ENCODE measurements around the gene ELF1. TPM values are rescaled to one million over a fixed set of nuclear protein-coding genes. Genes with fewer than 3 reads are reported as not detected.

Gene ELF1
- total RNA-seq: 10 to 100 TPM; 40.7 to 41.3 TPM
- 10 to 100 TPM; 20.7 to 26.9 TPM for polyA plus RNA-seq (ENCODE audit: insufficient read length in 2 of 2)
- long read RNA-seq, donor 1, partial matches to known transcripts: 25 of 44 reads
- long read RNA-seq, donor 1, other reads (novel, unspliced or antisense): 19 of 44 reads
- long read RNA-seq, donor 2: 0 reads
- long read RNA-seq, donor 3: 0 reads
- long read RNA-seq, donor 4, partial matches to known transcripts: 7 of 7 reads
- long read RNA-seq, donor 4, other reads (novel, unspliced or antisense): 0 of 7 reads

- WGBS (ENCODE audit: insufficient coverage): 75% methylated on average over 1 of the region's 4 CpGs
- Histone ChIP-seq H3K36me3 (ENCODE audit: control insufficient read depth, insufficient read depth, low read length) (no peaks in the 10 kb centered on the region), H3K27ac (ENCODE audit: low read depth, low read length) (no peak within 1 kb of the TSS), H3K9me3 (ENCODE audit: control insufficient read depth, insufficient read depth, low read length) (no peaks in the 10 kb centered on the region), H3K4me1 (ENCODE audit: control insufficient read depth, insufficient read depth, low read length) (no peaks in the 10 kb centered on the region), H3K4me3 (ENCODE audit: low read depth, low read length) (no peak within 1 kb of the TSS), H3K27me3 (ENCODE audit: control insufficient read depth, insufficient read depth, low read length) (no peaks in the 10 kb centered on the region)
- peak in 1 of 6 donors; percentile 4 for DNase-seq (ENCODE audit: low read depth in 4 of 6, low spot score in 6 of 6)
Observed at GRCh38 chr13:41019011-41019487, at the start of gene ELF1. Gene ELF1, minus strand, starts transcription at chr13:41019316. Its CDS starts 37,262 bp downstream, at chr13:40982054.

DNA sequence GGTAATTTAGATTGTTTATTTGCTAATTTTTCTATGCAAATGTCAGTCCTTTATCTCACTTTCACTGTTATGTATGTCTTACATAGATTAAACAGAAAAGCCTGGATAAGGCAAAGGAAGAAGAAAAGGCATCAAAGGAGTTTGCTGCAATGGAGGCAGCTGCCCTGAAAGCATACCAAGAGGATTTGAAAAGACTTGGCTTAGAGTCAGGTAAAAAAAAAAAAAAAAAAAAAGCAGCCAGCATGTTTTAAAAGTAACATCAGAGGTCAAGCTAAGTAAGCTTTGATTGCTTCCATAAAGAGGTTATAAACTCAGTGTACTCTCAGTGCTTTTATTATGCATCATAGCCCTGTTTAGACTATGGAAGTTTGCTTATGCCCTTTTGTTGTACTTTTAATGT lies 46.0 kb upstream of the ELF1 start:
- no peaks in the 10 kb centered on the region for H3K9me3 ChIP-seq (ENCODE audit: control insufficient read depth, insufficient read depth, low read length)
- DNase-seq (ENCODE audit: low read depth in 4 of 6, low spot score in 6 of 6): peak in 2 of 6 donors; percentile 6 to 15
- H3K27ac ChIP-seq (ENCODE audit: low read depth, low read length): peak overlapping the region; percentile 19
- no peaks in the 10 kb centered on the region for H3K27me3 ChIP-seq (ENCODE audit: control insufficient read depth, insufficient read depth, low read length)
- peaks cover 17% of the 10 kb centered on the region for H3K36me3 ChIP-seq (ENCODE audit: control insufficient read depth, insufficient read depth, low read length)
- H3K4me1 ChIP-seq (ENCODE audit: control insufficient read depth, insufficient read depth, low read length): no peaks in the 10 kb centered on the region
- H3K4me3 ChIP-seq (ENCODE audit: low read depth, low read length): no peak overlapping the region

GRCh38 chr13:41064493-41064892 lies 45.4 kb upstream of the ELF1 start:
- H3K4me3 ChIP-seq (ENCODE audit: low read depth, low read length): no peak overlapping the region
- H3K27me3 ChIP-seq (ENCODE audit: control insufficient read depth, insufficient read depth, low read length): no peaks in the 10 kb centered on the region
- no peaks in the 10 kb centered on the region for H3K4me1 ChIP-seq (ENCODE audit: control insufficient read depth, insufficient read depth, low read length)
- H3K36me3 ChIP-seq (ENCODE audit: control insufficient read depth, insufficient read depth, low read length): peaks cover 13% of the 10 kb centered on the region
- H3K27ac ChIP-seq (ENCODE audit: low read depth, low read length): peak overlapping the region; percentile 19
- no peaks in the 10 kb centered on the region for H3K9me3 ChIP-seq (ENCODE audit: control insufficient read depth, insufficient read depth, low read length)
- no peak for DNase-seq (ENCODE audit: low read depth in 4 of 6, low spot score in 6 of 6)
- WGBS (ENCODE audit: insufficient coverage): no CpG with 5 or more reads among the region's 2 CpGs

GRCh38 chr13:41061914-41062837 lies 43.1 kb upstream of the ELF1 start:
- peaks cover 4% of the 10 kb centered on the region for H3K36me3 ChIP-seq (ENCODE audit: control insufficient read depth, insufficient read depth, low read length)
- peaks cover 5% of the 10 kb centered on the region for H3K4me1 ChIP-seq (ENCODE audit: control insufficient read depth, insufficient read depth, low read length)
- H3K9me3 ChIP-seq (ENCODE audit: control insufficient read depth, insufficient read depth, low read length): no peaks in the 10 kb centered on the region
- peak in 4 of 6 donors; percentile 2 to 54 (median 40) for DNase-seq (ENCODE audit: low read depth in 4 of 6, low spot score in 6 of 6)
- H3K27ac ChIP-seq (ENCODE audit: low read depth, low read length): peak overlapping the region; percentile 100
- H3K4me3 ChIP-seq (ENCODE audit: low read depth, low read length): peak overlapping the region; percentile 98
- no peaks in the 10 kb centered on the region for H3K27me3 ChIP-seq (ENCODE audit: control insufficient read depth, insufficient read depth, low read length)
- WGBS (ENCODE audit: insufficient coverage): under 1% methylated on average over 14 of the region's 24 CpGs

DNA sequence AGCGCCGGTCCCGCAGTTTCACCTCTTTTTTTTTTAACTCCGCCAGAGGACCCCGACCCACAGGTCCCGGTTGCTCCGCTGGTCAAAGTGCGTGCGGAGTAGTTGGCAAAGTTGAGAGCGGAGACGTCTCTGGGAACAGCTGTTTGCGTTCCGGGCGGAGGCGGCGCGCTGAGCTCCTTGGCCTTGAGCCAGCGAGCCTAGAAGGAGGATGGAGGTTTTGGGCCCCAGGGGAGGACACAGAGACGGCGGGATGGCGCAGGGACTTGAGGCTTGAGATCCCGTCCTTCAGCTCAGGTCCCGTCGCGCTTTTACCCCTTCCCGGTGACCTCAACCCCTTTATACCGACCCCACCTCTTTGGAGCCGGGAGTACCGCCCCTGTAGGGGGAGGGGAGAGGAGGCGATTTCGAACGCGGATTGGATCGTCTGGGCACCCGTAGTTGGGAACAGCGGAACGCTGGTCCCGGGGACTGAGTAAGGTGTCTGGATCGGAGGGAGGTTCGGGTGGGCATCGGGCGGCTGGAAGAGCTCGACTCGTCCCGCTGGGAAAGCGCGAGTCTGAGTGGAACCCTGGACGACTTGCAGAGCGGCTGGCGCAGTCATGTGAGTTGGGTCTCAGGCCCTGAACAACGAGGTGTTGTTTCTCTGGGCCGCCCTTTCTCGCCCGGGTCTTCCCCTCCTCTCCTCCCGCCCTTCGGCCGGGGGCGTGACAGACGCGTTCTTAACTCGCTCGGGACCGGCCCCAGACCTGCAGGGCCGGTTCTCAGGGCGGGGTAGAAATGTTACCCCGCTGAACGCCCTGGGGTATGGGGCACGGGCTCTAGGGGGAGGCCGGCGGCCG lies 42.2 kb upstream of the ELF1 start, which contains the start of gene WBP4:
Gene WBP4, plus strand, starts transcription at position 435 of the 839 bp plus-strand sequence. Its CDS starts 165 bp downstream, at position 600.
- WGBS (ENCODE audit: insufficient coverage): under 1% methylated on average over 63 of the region's 71 CpGs
- peak; percentile 93 to 99 (median 98) for DNase-seq (ENCODE audit: low read depth in 4 of 6, low spot score in 6 of 6)
- Histone ChIP-seq H3K27ac (ENCODE audit: low read depth, low read length) (peak within 1 kb of the TSS; percentile 100), H3K4me1 (ENCODE audit: control insufficient read depth, insufficient read depth, low read length) (peaks cover 5% of the 10 kb centered on the region), H3K4me3 (ENCODE audit: low read depth, low read length) (peak within 1 kb of the TSS; percentile 98), H3K9me3 (ENCODE audit: control insufficient read depth, insufficient read depth, low read length) (no peaks in the 10 kb centered on the region), H3K27me3 (ENCODE audit: control insufficient read depth, insufficient read depth, low read length) (no peaks in the 10 kb centered on the region), H3K36me3 (ENCODE audit: control insufficient read depth, insufficient read depth, low read length) (no peaks in the 10 kb centered on the region)

- WGBS (ENCODE audit: insufficient coverage): 0% methylated on average over 35 of the region's 35 CpGs
- peak overlapping the region; percentile 98 for H3K4me3 ChIP-seq (ENCODE audit: low read depth, low read length)
- no peaks in the 10 kb centered on the region for H3K27me3 ChIP-seq (ENCODE audit: control insufficient read depth, insufficient read depth, low read length)
- peak overlapping the region; percentile 100 for H3K27ac ChIP-seq (ENCODE audit: low read depth, low read length)
- peaks cover 5% of the 10 kb centered on the region for H3K4me1 ChIP-seq (ENCODE audit: control insufficient read depth, insufficient read depth, low read length)
- DNase-seq (ENCODE audit: low read depth in 4 of 6, low spot score in 6 of 6): peak in 3 of 6 donors; percentile 69 to 97 (median 76)
- no peaks in the 10 kb centered on the region for H3K36me3 ChIP-seq (ENCODE audit: control insufficient read depth, insufficient read depth, low read length)
- H3K9me3 ChIP-seq (ENCODE audit: control insufficient read depth, insufficient read depth, low read length): no peaks in the 10 kb centered on the region
Observed at GRCh38 chr13:41060724-41061074, 41.6 kb upstream of the ELF1 start.

GRCh38 chr13:41060082-41060723 lies 41.1 kb upstream of the ELF1 start:
- Histone ChIP-seq H3K4me3 (ENCODE audit: low read depth, low read length) (peak overlapping the region; percentile 98), H3K9me3 (ENCODE audit: control insufficient read depth, insufficient read depth, low read length) (no peaks in the 10 kb centered on the region), H3K36me3 (ENCODE audit: control insufficient read depth, insufficient read depth, low read length) (no peaks in the 10 kb centered on the region), H3K27ac (ENCODE audit: low read depth, low read length) (peak overlapping the region; percentile 100), H3K4me1 (ENCODE audit: control insufficient read depth, insufficient read depth, low read length) (peaks cover 5% of the 10 kb centered on the region), H3K27me3 (ENCODE audit: control insufficient read depth, insufficient read depth, low read length) (no peaks in the 10 kb centered on the region)
- under 1% methylated on average over 55 of the region's 57 CpGs for WGBS (ENCODE audit: insufficient coverage)
- peak; percentile 53 to 95 (median 75) for DNase-seq (ENCODE audit: low read depth in 4 of 6, low spot score in 6 of 6)

GRCh38 chr13:41059456-41060081 lies 40.5 kb upstream of the ELF1 start:
- no peaks in the 10 kb centered on the region for H3K27me3 ChIP-seq (ENCODE audit: control insufficient read depth, insufficient read depth, low read length)
- peak overlapping the region; percentile 98 for H3K4me3 ChIP-seq (ENCODE audit: low read depth, low read length)
- 2% methylated on average over 8 of the region's 15 CpGs for WGBS (ENCODE audit: insufficient coverage)
- H3K36me3 ChIP-seq (ENCODE audit: control insufficient read depth, insufficient read depth, low read length): no peaks in the 10 kb centered on the region
- peak in 5 of 6 donors; percentile 13 to 73 (median 36) for DNase-seq (ENCODE audit: low read depth in 4 of 6, low spot score in 6 of 6)
- no peaks in the 10 kb centered on the region for H3K9me3 ChIP-seq (ENCODE audit: control insufficient read depth, insufficient read depth, low read length)
- H3K27ac ChIP-seq (ENCODE audit: low read depth, low read length): peak overlapping the region; percentile 100
- H3K4me1 ChIP-seq (ENCODE audit: control insufficient read depth, insufficient read depth, low read length): peaks cover 5% of the 10 kb centered on the region

All from spinal cord (tissue), 10 donors.